NCI-H1105 (cell line): ENCODE measurements around the gene SMARCD2.
"Not testable (repeated sequence)": the region's sequence is repeated elsewhere in the genome, so short reads cannot be mapped to it uniquely, and the experiment has no call there.

ENCODE experiments used
- DNase-seq: peaks from one replicate; lab custom pipeline; 2025; lab: John Stamatoyannopoulos, UW

SMARCD2 gene

GRCh38 chr17:63800783-63801182, 41.7 kb downstream of the SMARCD2 start:
- no peak for DNase-seq

GRCh38 chr17:63798572-63799106, 43.8 kb downstream of the SMARCD2 start:
- DNase-seq, result no peak

- DNase-seq, result not testable (repeated sequence)
Observed at GRCh38 chr17:63796375-63796774, 46.1 kb downstream of the SMARCD2 start.

- DNase-seq, result no peak
Observed at GRCh38 chr17:63792055-63792729, 50.3 kb downstream of the SMARCD2 start.

- no peak for DNase-seq
Observed at GRCh38 chr17:63790057-63790456, 52.4 kb downstream of the SMARCD2 start.

- no peak for DNase-seq
Observed at GRCh38 chr17:63786971-63787711, 55.3 kb downstream of the SMARCD2 start.

- no peak for DNase-seq
Observed at GRCh38 chr17:63786117-63786516, 56.4 kb downstream of the SMARCD2 start.

GRCh38 chr17:63785556-63785955, 56.9 kb downstream of the SMARCD2 start:
- DNase-seq, result no peak

- DNase-seq, result no peak
Observed at GRCh38 chr17:63783522-63783921, 59.0 kb downstream of the SMARCD2 start.
